Bronchial epithelial cell (primary cell): ENCODE measurements around the gene HRH4. TPM values are rescaled to one million over a fixed set of nuclear protein-coding genes. Genes with fewer than 3 reads are reported as not detected.

Source experiments
- DNase-seq: peaks from one replicate; pipeline ENCODE4 v3.0.0-alpha.2; 2010; ENCODE audit warnings: low read depth
- FAIRE-seq: peaks from 2 replicates; lab custom pipeline; 2011; peaks lifted over from hg19 to GRCh38; lab: Jason Lieb, UNC
- H3K27me3 ChIP-seq: 2 replicates; pipeline ENCODE4 v1.5.1; 2011; ENCODE audit warnings: low read length; ENCODE audit not compliant: control insufficient read depth, insufficient read depth
- H3K36me3 ChIP-seq: 2 replicates; pipeline ENCODE4 v1.5.1; 2011; ENCODE audit warnings: low read length; ENCODE audit not compliant: control insufficient read depth, insufficient read depth
- H3K4me3 ChIP-seq: 2 replicates; pipeline ENCODE4 v1.5.1; 2011; ENCODE audit warnings: mild to moderate bottlenecking, low read depth, low read length, control low read depth
- CTCF ChIP-seq: IDR thresholded peaks from 2 replicates; pipeline ENCODE4 v1.5.1; 2011; ENCODE audit warnings: mild to moderate bottlenecking, moderate library complexity, low read length, control low read depth, inconsistent platforms; ENCODE audit not compliant: insufficient read depth, severe bottlenecking
- total RNA-seq: library from RNA; depleted of rRNA; stranded (reverse); fragments of >200 nt; gene quantifications from 2 replicates; pipeline ENCODE4 v1.2.1, GENCODE V29; 2014

HRH4 gene
- total RNA-seq, 1 donor from 2014 or later, result under 0.01 TPM

- FAIRE-seq, result no peak
- no peak for DNase-seq
- Histone ChIP-seq H3K4me3 (no peak overlapping the region), H3K36me3 (no peaks in the 10 kb centered on the region), H3K27me3 (no peaks in the 10 kb centered on the region)
- TF ChIP-seq CTCF, result no peak
These were observed 15.6 kb downstream of the HRH4 start for GRCh38 chr18:24475926-24476589.

- Histone ChIP-seq H3K27me3 (no peaks in the 10 kb centered on the region), H3K4me3 (no peak overlapping the region), H3K36me3 (no peaks in the 10 kb centered on the region)
- DNase-seq (no peak), FAIRE-seq (no peak)
- no peak for TF ChIP-seq CTCF
These were observed 18.9 kb downstream of the HRH4 start for GRCh38 chr18:24479371-24479770.

- DNase-seq (no peak), FAIRE-seq (no peak)
- Histone ChIP-seq H3K27me3 (no peaks in the 10 kb centered on the region), H3K36me3 (no peaks in the 10 kb centered on the region), H3K4me3 (no peak overlapping the region)
- TF ChIP-seq CTCF, result no peak
These were observed 22.4 kb downstream of the HRH4 start for GRCh38 chr18:24482821-24483220.

GRCh38 chr18:24485681-24486080, 25.2 kb downstream of the HRH4 start:
- H3K27me3 ChIP-seq, result no peaks in the 10 kb centered on the region
- FAIRE-seq (no peak), DNase-seq (no peak)
- H3K36me3 ChIP-seq, result no peaks in the 10 kb centered on the region
- TF ChIP-seq CTCF, result no peak
- no peak overlapping the region for H3K4me3 ChIP-seq

GRCh38 chr18:24486684-24487083, 26.2 kb downstream of the HRH4 start:
- Histone ChIP-seq H3K36me3 (no peaks in the 10 kb centered on the region), H3K27me3 (no peaks in the 10 kb centered on the region), H3K4me3 (no peak overlapping the region)
- FAIRE-seq, result no peak
- TF ChIP-seq CTCF, result no peak
- no peak for DNase-seq
